SJSA1 (cell line): ENCODE results near the gene PKM. TPM values are rescaled to one million over a fixed set of nuclear protein-coding genes. Genes with fewer than 3 reads are reported as not detected.

Experiments used
- DNase-seq, 2 experiments: peaks; one replicate each; pipeline ENCODE4 v3.0.0-alpha.2; 2015 to 2020; ENCODE audit warnings: low spot score in 2 of 2, low read depth in 1 of 2
- H3K27ac ChIP-seq: fragments of 250-450 bp; sonication (Bioruptor Pico); 2 replicates; pipeline ENCODE4 v1.5.1; 2020; ENCODE audit warnings: mild to moderate bottlenecking, moderate library complexity
- H3K27me3 ChIP-seq: fragments of 250-450 bp; sonication (Bioruptor Pico); replicated peaks from 2 replicates; pipeline ENCODE4 v1.5.1; 2020; ENCODE audit warnings: mild to moderate bottlenecking, moderate library complexity
- H3K36me3 ChIP-seq: fragments of 250-450 bp; sonication (Bioruptor Pico); 2 replicates; pipeline ENCODE4 v1.5.1; 2020; ENCODE audit warnings: mild to moderate bottlenecking
- H3K4me1 ChIP-seq: fragments of 250-450 bp; sonication (Bioruptor Pico); replicated peaks from 2 replicates; pipeline ENCODE4 v1.6.1; 2021; ENCODE audit warnings: mild to moderate bottlenecking
- H3K4me3 ChIP-seq: fragments of 250-450 bp; sonication (Bioruptor Pico); 2 replicates; pipeline ENCODE4 v1.5.1; 2020; ENCODE audit warnings: mild to moderate bottlenecking
- H3K9me3 ChIP-seq: fragments of 250-450 bp; sonication (Bioruptor Pico); replicated peaks from 2 replicates; pipeline ENCODE4 v1.5.1; 2020; ENCODE audit warnings: mild to moderate bottlenecking
- total RNA-seq: library from RNA; depleted of rRNA; stranded (reverse); fragments of >200 nt; shearing (Covaris generic); gene quantifications from 2 replicates; pipeline ENCODE4 v1.2.3, GENCODE V29; 2014

The PKM gene
- total RNA-seq, 1 experiment from 2014 or later = 1,516 TPM

DNA sequence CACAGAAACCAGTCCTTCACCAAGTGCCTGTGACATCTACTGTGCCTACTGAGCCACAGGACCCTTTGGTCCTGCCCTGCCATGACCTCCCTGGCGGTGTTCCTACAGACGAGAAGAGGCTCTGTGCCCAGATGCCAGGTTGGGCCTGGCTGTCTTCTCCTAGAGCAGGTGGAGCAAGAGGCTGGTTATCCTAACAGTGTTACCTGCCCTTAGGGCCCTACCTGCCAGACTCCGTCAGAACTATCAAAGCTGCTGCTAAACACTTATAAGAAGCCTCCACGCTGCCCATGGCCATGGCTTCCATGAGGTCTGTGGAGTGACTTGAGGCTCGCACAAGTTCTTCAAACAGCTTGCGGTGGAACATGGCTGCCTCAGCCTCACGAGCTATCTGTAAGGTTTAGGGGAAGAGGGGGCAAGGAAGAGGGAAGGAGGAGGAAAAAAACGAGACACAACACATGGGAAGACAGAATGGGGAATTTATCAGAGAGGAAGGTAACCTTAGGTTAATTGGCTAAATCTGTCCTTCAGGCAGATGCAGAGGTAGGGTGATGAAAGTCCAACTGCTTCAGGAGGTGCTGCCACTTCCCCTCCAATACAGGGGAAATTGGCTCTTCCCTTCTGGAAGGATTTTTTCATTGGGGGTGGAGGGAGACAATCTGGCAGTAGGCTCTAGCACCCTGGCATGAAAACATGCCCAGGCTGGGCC, 28.0 kb downstream of the PKM start:
- Histone ChIP-seq H3K36me3 (peaks cover 100% of the 10 kb centered on the region), H3K9me3 (no peaks in the 10 kb centered on the region), H3K4me1 (0 out of 2 replicates have a peak, but pooled peaks cover 3% of the 10 kb centered on the region), H3K27me3 (no peaks in the 10 kb centered on the region), H3K27ac (no peak overlapping the region), H3K4me3 (no peak overlapping the region)
- DNase-seq = no peak

GRCh38 chr15:72202302-72202701, 28.7 kb downstream of the PKM start:
- Histone ChIP-seq H3K4me3 (no peak overlapping the region), H3K27ac (no peak overlapping the region), H3K27me3 (no peaks in the 10 kb centered on the region), H3K9me3 (no peaks in the 10 kb centered on the region), H3K36me3 (peaks cover 95% of the 10 kb centered on the region), H3K4me1 (peaks cover 7% of the 10 kb centered on the region)
- no peak for DNase-seq

GRCh38 chr15:72201391-72201921, 29.5 kb downstream of the PKM start:
- no peak for DNase-seq
- H3K36me3 ChIP-seq = peaks cover 87% of the 10 kb centered on the region
- H3K9me3 ChIP-seq = no peaks in the 10 kb centered on the region
- no peak overlapping the region for H3K27ac ChIP-seq
- H3K4me3 ChIP-seq = no peak overlapping the region
- H3K27me3 ChIP-seq = no peaks in the 10 kb centered on the region
- H3K4me1 ChIP-seq = peaks cover 10% of the 10 kb centered on the region

GRCh38 chr15:72200395-72201237, 30.4 kb downstream of the PKM start:
- H3K27ac ChIP-seq = no peak overlapping the region
- peaks cover 10% of the 10 kb centered on the region for H3K4me1 ChIP-seq
- no peaks in the 10 kb centered on the region for H3K9me3 ChIP-seq
- no peak for DNase-seq
- H3K36me3 ChIP-seq = peaks cover 79% of the 10 kb centered on the region
- no peaks in the 10 kb centered on the region for H3K27me3 ChIP-seq
- H3K4me3 ChIP-seq = no peak overlapping the region

DNA sequence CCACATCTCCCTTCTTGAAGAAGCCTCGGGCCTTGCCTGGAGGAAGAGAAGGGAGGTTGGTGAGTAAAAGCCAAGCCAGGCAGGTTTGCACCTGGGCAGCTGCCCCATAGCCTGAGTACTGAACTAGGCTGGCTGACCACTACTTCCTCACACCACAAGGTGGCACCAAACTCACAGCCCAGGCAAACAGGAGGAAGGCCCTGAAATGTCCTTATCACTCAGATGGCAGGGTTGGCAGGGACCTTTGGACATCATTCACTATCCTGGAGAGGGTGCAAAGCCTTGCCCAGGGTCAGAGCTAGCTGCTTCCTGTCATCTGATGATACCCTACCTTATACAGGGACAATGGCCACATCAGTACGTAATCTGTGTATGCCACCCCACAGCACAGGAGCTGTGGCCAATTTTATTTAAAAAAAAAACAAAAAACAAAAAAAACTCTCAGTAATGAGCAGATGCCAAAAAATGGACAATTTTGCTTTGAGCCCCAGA, 31.2 kb downstream of the PKM start:
- Histone ChIP-seq H3K27me3 (no peaks in the 10 kb centered on the region), H3K9me3 (no peaks in the 10 kb centered on the region), H3K4me1 (peaks cover 10% of the 10 kb centered on the region), H3K36me3 (peaks cover 70% of the 10 kb centered on the region), H3K4me3 (no peak overlapping the region), H3K27ac (no peak overlapping the region)
- peak; percentile 66 to 77 for DNase-seq

DNA sequence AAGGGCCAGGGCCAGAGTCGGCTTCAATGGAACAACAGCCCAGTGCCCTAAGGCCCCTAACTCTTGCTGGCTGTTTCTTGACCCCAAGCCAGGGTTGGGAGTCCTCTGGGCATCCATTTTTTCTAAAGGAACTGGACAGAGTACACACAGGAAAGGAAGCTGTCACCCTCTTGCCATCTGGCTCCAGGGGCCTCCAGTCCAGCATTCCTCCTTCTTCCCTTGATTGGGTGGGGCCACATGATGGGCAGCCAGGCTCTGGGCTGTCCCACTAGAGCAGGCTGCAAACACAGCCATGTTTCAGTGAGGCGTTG, 31.8 kb downstream of the PKM start:
- no peak overlapping the region for H3K4me3 ChIP-seq
- H3K9me3 ChIP-seq = no peaks in the 10 kb centered on the region
- no peak for DNase-seq
- H3K36me3 ChIP-seq = peaks cover 64% of the 10 kb centered on the region
- H3K27me3 ChIP-seq = no peaks in the 10 kb centered on the region
- no peak overlapping the region for H3K27ac ChIP-seq
- peaks cover 10% of the 10 kb centered on the region for H3K4me1 ChIP-seq

DNA sequence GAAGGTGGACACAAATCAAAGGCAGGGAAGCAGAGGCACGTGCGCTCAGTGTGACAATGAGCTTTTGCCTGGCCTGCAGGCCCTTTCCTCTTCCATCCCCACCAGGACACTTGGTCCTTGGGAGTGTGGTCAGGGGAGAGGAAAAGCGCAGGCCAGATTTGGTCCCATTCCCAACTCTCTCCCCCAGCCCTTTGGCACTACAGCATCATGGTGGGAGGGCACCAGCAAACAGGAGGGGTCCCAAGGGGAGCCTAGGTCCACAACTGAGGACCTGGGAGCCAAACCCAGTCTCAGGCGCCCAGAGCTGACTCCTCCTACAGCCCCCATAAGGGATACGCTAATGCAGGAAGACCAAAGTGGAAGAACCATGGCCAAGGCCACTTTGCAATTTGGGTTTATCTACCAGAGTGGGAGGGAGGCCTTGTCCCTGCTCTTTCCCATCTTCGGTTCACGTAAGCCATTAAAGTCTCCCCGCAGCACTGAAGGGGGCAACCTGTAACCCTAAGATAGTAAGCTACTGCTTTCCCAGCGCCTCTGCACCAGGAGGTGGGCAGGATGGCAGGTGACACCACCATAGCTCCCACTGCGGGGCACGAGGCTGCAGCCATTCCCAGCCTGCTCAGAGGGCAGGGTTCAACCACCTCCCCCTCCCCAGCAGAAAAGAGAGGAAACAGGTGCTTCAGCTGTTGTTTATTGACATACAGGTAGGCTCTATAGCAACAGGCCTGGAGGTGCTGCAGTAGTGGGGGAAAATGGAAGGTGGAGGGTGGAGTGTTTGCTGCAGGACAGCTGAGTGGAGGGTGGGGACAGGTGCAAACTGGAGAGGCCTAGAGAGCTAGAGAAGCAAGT, 32.4 kb downstream of the PKM start:
- DNase-seq = peak in 1 of 2 experiments; percentile 19
- Histone ChIP-seq H3K9me3 (no peaks in the 10 kb centered on the region), H3K4me3 (no peak overlapping the region), H3K36me3 (peaks cover 58% of the 10 kb centered on the region), H3K4me1 (peaks cover 10% of the 10 kb centered on the region), H3K27me3 (no peaks in the 10 kb centered on the region), H3K27ac (no peak overlapping the region)

DNA sequence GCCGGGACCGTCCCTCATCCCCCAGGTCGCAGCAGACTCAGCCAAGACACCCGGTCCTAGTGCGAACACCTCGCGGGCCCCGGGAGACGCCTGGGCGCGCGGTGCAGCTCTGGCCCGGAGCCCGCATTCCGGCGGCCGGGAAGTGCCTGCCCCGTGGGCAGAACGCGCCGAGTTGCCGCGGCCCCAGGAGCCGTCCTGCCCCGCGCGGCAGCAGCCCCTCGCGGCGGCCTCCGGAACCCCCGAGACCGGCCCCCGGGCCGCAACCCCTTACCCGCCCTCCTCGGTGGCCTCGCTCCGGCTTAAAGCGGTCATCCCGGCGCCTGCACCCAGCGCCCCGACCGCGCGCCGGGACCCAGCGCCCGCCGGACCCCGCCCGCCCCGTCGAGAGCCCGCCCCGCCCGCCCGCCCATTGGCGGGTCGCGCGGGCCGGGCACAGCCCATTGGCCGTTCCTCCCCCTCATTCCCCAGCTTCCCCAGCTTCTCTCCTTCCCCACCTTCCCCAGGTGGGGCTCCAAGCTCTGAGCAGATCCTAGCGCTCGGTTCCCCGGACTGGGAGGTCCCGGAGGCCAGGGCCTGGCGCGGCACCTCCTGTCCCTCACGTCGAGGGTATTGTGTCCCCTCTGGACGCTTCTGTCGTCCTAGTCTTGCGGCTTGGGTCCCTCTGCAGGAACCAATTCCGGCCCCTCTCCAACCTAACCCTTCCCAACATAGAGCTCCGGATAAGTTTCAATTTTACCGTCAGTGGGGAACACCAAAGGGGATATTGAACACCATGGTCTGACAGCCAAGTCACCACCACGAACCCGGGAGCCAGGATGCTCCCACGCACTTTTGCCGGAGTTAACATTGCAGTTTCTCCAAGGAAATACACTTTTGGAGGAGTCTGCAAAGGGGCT, 33.3 kb downstream of the PKM start, which contains the start of gene GRAMD2A:
Gene GRAMD2A, minus strand, starts transcription at position 328 of the 896 bp plus-strand sequence.
- peak in 1 of 2 experiments; percentile 20 for DNase-seq
- peak within 1 kb of the TSS; percentile 33 for H3K4me3 ChIP-seq
- H3K4me1 ChIP-seq = peaks cover 10% of the 10 kb centered on the region
- H3K27ac ChIP-seq = no peak within 1 kb of the TSS
- H3K9me3 ChIP-seq = no peaks in the 10 kb centered on the region
- H3K27me3 ChIP-seq = no peaks in the 10 kb centered on the region
- peaks cover 50% of the 10 kb centered on the region for H3K36me3 ChIP-seq

DNA sequence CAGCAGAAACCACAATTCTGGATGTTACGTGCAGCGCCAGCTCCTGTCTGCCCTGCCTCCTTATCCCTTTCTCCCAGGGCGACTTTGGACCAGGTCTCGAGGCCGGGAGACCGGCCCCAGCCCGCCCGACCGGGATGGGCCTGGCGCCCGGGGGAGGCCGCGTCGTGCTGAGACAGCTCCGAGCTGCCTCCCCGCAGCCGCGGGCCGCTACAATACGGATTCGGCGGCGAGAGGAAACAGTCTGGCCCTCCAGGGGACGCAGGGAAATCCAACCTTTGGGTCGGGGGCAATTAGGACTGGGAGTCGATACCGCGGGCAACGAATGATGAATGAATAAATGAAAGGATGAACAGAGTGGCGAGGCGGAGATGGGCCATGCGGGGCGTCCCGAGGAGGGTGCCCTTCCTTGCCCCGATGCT, 33.9 kb downstream of the PKM start:
- Histone ChIP-seq H3K4me3 (peak overlapping the region; percentile 33), H3K27me3 (no peaks in the 10 kb centered on the region), H3K27ac (no peak overlapping the region), H3K4me1 (peaks cover 10% of the 10 kb centered on the region), H3K36me3 (peaks cover 43% of the 10 kb centered on the region), H3K9me3 (no peaks in the 10 kb centered on the region)
- no peak for DNase-seq

DNA sequence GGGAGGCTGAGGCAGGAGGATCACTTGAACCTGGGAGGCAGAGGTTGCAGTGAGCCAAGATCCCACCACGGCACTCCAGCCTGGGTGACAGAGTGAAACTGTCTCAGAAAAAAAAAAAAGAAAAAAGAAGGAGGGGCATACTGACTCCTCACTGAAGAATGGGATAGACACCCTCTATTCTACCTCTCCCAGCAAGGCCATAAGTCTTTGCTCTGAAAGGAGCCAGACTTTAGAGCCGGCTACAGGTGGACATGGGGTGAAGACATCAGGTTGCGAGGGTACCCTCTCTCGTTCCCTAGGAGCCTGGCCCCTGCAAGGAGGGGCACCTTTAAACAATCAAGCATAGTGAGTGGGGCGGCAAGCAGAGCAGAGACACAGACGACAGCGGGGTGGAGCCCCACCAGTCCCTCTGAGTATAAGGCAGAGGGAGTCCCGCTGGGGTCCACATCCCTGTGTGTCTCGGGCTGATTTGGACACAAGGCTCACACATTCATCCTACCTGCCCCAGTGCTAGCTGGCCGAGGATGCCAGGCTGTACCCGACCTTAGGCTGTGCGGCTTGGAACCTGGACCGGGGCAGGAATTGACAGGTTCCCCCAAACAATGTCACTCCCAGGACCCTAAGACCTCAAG, 34.5 kb downstream of the PKM start:
- Histone ChIP-seq H3K36me3 (peaks cover 38% of the 10 kb centered on the region), H3K27me3 (no peaks in the 10 kb centered on the region), H3K4me1 (peaks cover 10% of the 10 kb centered on the region), H3K9me3 (no peaks in the 10 kb centered on the region), H3K27ac (no peak overlapping the region), H3K4me3 (no peak overlapping the region)
- DNase-seq = no peak

- H3K4me1 ChIP-seq = peaks cover 10% of the 10 kb centered on the region
- no peaks in the 10 kb centered on the region for H3K9me3 ChIP-seq
- H3K27ac ChIP-seq = no peak overlapping the region
- H3K4me3 ChIP-seq = no peak overlapping the region
- peaks cover 23% of the 10 kb centered on the region for H3K36me3 ChIP-seq
- H3K27me3 ChIP-seq = no peaks in the 10 kb centered on the region; the same call in 1 of the 2 replicates
- no peak for DNase-seq
Measured at GRCh38 chr15:72195101-72195511, 35.9 kb downstream of the PKM start.

GRCh38 chr15:72193836-72194396, 37.1 kb downstream of the PKM start:
- no peak for DNase-seq

More at GRCh38 chr15:72193836-72194396, 37.1 kb downstream of the PKM start:
- Histone ChIP-seq H3K4me3 (no peak overlapping the region), H3K4me1 (peaks cover 10% of the 10 kb centered on the region), H3K27me3 (peaks cover 6% of the 10 kb centered on the region; the same call in 1 of the 2 replicates), H3K27ac (no peak overlapping the region), H3K9me3 (no peaks in the 10 kb centered on the region), H3K36me3 (peaks cover 12% of the 10 kb centered on the region)
